Prostate gland (tissue), 2 donors: ENCODE data around the gene GNAQ.

Experiments
- CTCF ChIP-seq, 4 experiments: fragments of 200-600 bp in 2 of 4; fragments of 450-650 bp in 2 of 4; sonication (generic) in 2 of 4; IDR thresholded peaks; 1 replicate in 3 of 4; 2 replicates in 1 of 4; pipeline ENCODE4 v1.5.1; 2016 to 2019; ENCODE audit warnings: antibody characterized with exemption in 4 of 4, mild to moderate bottlenecking in 2 of 4, moderate library complexity in 2 of 4
- POLR2A ChIP-seq: fragments of 450-650 bp; IDR thresholded peaks from one replicate; pipeline ENCODE4 v1.6.1; 2016; ENCODE audit warnings: antibody characterized with exemption, mild to moderate bottlenecking

DNA sequence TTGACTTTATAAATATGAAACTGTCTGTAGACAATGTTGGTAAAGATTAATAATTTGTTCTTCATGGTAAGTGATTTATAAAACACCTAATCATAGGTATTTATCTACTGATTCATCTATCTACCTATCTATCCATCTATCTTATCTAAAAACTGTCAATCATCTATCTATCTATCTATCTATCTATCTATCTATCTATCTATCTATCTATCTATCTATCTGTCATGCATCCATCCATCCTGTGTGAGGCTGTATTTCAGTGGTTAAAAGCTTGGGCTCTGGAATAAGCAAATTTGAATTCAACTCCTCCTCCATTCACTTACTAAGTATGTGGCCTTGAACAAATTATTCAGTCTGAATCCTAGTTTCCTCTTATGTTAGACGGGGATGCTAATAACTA, 221.6 kb downstream of the GNAQ start:
- TF ChIP-seq CTCF (IDR thresholded peaks at IDR 0.05) (no peak), POLR2A (no peak)
